ENCODE measurements around the gene CTSZ.

CTSZ gene

DNA sequence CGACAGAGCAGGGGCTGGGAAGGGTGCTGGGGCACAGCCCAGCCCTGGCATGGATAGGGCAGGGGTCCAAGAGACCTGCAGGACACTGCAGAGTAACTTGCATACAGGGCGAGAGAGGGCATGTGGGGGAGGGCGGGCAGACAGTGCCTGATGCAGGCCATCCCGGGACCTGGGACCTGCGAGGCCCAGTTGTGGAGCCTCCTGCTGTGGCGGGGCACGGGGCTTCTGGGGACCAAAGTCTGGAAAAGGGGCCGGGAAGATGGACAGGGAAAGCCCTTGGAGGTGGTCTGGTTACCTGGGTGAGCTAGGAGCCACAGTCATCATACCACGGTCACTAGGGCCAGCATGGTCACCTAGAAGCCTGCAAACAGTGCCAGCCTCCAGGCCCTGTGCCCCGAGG is 11.8 kb upstream of the CTSZ start:
- no peak for DNase-seq (ENCODE audit: extremely low read depth, low read depth)
- TF ChIP-seq, protein P1, sequence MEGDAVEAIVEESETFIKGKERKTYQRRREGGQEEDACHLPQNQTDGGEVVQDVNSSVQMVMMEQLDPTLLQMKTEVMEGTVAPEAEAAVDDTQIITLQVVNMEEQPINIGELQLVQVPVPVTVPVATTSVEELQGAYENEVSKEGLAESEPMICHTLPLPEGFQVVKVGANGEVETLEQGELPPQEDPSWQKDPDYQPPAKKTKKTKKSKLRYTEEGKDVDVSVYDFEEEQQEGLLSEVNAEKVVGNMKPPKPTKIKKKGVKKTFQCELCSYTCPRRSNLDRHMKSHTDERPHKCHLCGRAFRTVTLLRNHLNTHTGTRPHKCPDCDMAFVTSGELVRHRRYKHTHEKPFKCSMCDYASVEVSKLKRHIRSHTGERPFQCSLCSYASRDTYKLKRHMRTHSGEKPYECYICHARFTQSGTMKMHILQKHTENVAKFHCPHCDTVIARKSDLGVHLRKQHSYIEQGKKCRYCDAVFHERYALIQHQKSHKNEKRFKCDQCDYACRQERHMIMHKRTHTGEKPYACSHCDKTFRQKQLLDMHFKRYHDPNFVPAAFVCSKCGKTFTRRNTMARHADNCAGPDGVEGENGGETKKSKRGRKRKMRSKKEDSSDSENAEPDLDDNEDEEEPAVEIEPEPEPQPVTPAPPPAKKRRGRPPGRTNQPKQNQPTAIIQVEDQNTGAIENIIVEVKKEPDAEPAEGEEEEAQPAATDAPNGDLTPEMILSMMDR (IDR thresholded peaks at IDR 0.05; ENCODE audit: low read depth, low read length, missing control alignments): no peak
- H3K4me3 ChIP-seq (replicated peaks; ENCODE audit: low read depth, low read length): no peak overlapping the region

DNA sequence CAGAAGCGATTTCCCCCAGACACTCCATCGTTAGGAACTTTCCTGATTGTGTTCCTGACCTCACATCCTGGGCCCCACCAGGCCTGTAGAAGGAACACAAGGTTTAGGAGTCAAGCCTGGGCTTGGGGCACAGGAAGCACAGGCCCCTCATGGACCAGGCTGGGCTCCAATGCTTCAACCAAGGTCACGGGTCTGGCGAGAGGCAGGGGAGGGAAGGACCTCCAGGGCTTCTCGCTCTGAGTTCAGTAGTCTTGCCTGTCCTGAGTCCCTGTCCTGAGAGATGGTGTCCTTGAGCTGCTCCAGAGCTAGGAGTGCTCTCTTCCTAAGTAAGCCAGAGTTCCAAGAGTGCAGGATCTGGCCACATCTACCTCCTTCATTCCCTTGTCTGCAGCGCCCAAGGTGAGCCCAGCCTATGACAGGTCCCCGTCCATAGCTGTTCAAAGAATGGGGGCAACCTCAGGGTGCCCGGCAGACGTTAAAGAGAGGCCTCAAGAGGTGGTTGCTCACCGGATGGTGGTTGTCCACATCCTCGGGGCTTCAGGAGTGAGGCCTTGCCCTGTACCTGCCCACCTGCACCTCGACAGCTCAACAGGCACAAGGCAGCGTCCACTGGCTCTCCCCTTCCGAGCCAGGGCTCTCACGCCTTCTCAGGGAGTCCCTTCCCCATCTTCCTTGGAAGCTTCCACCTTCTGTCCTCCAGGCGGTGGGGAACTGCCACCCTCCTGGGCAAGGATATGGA is 10.6 kb upstream of the CTSZ start:
- TF ChIP-seq, protein P1 (IDR thresholded peaks at IDR 0.05; ENCODE audit: low read depth, low read length, missing control alignments): no peak
- no peak overlapping the region for H3K4me3 ChIP-seq (replicated peaks; ENCODE audit: low read depth, low read length)
- DNase-seq (ENCODE audit: extremely low read depth, low read depth): no peak

DNA sequence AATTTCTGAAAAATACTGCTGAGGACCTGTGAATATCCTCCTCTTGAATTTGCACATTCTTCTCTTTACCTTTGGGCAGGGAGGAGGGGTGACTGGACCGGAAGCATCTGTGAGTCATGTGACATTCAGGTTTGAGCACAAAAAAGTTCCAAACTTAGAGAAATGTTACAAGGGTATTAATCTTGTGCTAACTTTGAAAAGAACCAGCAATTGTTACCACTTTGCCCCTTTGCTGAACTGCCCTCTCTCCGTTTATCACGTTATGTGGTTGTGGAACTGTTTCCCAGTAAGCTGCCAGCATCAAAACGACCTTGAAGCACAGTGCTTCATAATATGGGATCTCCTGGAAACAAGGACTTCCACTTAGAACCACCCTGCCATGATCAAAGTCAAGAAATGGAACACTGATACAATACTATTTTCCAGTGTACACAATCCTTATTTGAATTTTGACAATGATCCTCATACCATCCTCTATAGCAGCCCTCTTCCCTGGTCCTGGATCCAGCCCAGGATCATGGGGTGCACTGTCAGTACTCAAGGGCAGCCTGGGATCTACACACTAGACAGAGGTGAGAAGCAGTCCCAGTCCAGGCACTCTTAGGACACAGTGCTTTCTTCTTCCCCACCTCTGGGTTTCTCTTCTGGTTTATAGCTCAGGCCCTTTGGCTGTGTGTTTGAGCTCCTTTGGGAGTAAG is 9.9 kb upstream of the CTSZ start:
- TF ChIP-seq, protein P1 (IDR thresholded peaks at IDR 0.05; ENCODE audit: low read depth, low read length, missing control alignments): no peak
- H3K4me3 ChIP-seq (replicated peaks; ENCODE audit: low read depth, low read length): no peak overlapping the region
- DNase-seq (ENCODE audit: extremely low read depth, low read depth): no peak

DNA sequence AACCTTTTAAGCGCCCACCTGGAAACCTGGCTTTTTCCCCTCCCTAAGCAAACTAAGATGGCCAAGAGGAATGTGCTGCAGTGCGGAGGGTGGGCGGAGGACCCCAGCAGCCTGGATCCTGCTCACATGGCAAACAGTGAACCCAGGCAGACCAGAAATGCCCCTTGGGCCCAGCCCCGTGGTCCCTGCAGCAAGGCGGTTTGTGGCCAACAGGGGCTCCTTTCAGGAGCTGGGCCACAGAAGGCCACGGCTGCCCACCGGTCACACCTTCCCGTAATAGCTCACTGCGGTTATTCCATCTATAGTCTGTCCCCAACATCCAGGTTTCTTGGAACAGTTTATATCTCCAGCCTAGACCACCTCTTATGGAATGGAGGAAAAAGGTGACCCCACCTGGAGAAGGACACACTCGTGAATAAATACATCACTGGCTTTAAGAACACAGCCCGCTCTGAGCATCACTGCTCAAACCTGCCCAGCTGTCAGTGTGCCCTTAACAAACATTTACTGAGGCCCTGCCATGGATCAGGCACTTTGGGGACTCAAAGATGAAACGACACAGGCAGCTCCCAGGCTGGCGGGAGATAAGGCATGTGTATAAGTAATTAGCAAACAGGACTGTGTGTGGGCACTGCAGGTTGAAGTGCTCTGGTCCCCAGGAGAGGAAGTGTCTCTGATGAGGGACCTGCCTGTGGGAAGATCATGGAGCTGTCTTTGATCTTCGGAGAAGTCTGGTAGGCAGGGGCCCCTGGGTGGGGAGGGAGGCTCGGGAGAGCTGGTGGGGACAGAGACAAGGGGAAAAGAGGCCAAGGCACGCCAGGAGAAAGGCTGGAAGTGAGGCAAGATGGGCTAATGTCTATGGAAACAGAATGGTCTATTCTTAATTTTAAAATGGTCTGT is 9.0 kb upstream of the CTSZ start:
- no peak for DNase-seq (ENCODE audit: extremely low read depth, low read depth)
- no peak overlapping the region for H3K4me3 ChIP-seq (replicated peaks; ENCODE audit: low read depth, low read length)
- TF ChIP-seq, protein P1 (IDR thresholded peaks at IDR 0.05; ENCODE audit: low read depth, low read length, missing control alignments): no peak

DNA sequence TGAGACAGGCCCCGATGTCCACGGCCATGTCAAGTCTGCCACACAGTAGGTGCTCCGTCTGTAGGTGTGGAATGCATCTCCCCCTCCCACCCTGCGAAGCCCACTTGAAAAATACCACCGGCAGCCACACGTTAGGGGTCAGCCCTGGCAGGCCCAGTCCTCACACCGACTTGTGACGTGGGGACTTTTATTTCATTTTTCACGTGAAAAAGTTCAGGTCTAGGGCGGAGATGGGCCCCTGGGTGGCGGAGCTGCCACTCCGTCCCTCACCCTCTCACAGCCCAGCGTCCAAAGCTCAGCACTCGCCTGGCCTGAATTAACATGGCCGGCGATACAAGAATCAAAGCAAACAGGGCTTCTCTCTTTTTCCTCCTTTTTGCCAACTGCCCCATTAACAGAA is 8.4 kb upstream of the CTSZ start:
- TF ChIP-seq, protein P1 (IDR thresholded peaks at IDR 0.05; ENCODE audit: low read depth, low read length, missing control alignments): no peak

DNA sequence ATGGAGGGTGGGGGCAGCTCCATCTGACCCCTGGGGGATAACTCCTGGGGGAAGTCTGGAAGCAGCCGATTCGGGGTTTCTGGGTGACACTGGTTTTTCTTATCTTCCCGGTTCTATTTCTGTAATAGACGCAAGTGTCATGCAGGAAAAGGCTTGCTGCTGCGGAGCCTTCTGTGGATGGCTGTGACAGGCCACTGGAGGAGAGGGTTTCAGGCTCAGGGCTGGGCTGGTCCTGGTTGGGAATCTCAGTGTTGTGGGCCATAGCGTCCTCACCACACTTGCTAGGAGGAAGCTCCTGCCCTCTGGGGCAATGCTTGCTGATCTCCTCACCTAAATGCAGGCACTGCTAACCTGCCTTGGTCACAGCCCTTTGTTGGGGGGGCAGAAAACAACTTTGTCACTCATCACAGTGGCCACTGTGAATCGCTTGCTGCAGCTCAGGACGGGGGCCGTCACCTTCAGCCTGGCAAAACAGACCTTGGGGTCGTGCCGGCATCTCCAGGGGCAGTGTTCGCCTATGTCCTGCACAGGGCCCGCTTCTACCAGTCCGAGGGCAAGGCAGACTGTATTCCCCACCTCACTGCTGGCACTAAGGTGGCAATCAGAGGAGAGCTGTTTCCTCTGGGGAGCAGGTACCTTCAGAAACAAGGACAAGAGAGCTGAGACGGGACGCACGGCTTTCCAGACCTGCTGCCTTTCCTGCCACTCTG is 7.8 kb upstream of the CTSZ start:
- TF ChIP-seq, protein P1 (IDR thresholded peaks at IDR 0.05; ENCODE audit: low read depth, low read length, missing control alignments): no peak
- no peak for DNase-seq (ENCODE audit: extremely low read depth, low read depth)
- no peak overlapping the region for H3K4me3 ChIP-seq (replicated peaks; ENCODE audit: low read depth, low read length)

More for the DNA sequence above, 8.4 kb upstream of the CTSZ start:
- DNase-seq (ENCODE audit: extremely low read depth, low read depth): no peak
- H3K4me3 ChIP-seq (replicated peaks; ENCODE audit: low read depth, low read length): no peak overlapping the region

Data from HFF-Myc (cell line).